GM19240 (cell line): ENCODE results near the gene MRPL54.
"Not testable (repeated sequence)": the region's sequence is repeated elsewhere in the genome, so short reads cannot be mapped to it uniquely, and the experiment has no call there.

ENCODE experiments used
- DNase-seq: peaks from one replicate; pipeline ENCODE4 v3.0.0; 2011; ENCODE audit warnings: low spot score; ENCODE audit not compliant: insufficient read length

Gene MRPL54

DNA sequence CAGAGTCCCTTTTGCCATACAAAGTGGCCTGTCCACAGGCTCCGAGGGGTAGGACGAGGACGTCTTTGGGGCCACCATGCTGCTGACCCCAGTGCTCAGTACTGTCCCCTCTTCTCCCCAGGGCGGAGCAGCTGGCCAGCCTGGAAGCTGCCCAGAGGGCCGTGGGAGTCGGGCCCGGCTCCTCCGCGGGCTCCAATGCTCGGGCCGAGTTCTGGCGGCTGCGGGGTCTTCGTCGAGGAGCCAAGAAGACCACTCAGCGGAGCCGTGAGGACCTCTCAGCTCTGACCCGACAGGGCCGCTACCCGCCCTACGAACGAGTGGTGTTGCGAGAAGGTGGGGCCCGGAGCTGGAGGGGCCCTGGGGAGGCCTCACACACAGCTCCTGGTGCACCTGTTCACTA lies 22.1 kb upstream of the MRPL54 start:
- no peak for DNase-seq

DNA sequence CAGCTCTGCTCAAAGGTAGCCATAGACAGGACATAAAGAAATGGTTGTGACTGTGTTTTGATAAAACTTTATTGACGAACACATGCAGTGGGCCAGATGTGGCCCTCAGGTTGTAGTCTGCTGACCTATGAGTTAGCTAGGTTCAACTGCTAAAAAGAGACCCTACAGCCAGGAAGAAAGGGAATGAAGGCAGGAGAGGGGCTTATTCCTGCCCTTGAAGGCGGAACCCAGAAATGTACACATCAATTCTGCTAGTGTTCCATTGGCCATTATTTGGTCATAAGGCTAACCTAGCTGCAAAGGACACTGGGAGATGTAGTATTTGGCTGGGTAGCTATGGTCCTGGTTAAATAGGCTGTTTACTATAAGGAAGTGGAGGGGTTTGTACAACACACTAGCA lies 19.0 kb upstream of the MRPL54 start:
- no peak for DNase-seq

DNA sequence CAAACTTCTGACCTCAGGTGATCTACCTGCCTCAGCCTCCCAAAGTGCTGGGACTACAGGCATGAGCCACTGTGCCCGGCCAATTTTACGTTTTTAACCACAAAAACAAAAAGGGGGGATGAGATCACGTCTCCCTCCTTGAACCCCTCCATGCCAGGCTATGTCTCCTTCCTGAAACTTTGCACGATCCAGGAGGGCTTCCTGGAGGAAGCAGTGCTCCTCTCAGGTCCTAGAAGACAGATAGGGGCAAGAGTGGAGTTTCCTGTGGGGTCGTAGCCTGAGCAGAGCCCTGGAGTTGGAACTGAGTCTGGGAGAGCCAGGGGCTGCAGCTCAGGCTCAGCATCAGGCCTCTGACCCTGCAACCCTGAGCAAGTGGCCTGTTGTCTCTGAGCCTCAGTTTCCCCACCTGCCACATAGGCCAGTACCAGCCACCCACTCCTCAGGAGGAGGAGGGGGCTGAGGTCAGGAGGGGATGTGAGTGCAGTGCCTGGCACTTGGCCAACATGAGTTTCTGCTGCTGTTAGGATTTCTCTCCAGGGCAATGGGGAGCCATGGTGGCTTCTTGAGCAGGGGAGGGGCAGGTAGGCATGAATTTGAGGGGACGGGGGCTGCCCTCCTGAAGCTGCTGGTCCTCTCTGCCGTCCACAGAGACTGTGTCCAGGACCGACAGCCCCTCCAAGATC lies 17.0 kb upstream of the MRPL54 start:
- DNase-seq = no peak

DNA sequence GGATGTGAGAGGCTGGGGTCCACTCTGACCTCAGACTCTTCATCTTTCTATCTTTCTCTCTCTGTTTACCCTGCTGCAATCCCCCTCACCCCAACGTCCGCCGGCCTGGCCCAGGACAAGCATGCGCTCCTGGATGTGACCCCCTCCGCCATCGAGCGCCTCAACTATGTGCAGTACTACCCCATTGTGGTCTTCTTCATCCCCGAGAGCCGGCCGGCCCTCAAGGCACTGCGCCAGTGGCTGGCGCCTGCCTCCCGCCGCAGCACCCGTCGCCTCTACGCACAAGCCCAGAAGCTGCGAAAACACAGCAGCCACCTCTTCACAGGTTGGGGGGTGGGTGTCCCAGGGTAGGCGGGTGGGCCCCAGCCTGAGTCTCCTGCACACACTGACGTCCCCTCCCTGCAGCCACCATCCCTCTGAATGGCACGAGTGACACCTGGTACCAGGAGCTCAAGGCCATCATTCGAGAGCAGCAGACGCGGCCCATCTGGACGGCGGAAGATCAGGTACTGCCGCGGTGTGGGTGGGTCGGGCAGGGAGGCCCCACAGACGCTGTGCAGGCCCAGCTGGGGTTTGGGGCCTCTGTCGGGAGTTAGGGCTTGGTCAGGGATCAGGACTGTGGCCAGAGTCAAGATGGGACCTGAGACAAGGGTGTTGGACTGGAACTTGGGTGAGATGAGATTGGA lies 16.0 kb upstream of the MRPL54 start:
- DNase-seq = no peak

DNA sequence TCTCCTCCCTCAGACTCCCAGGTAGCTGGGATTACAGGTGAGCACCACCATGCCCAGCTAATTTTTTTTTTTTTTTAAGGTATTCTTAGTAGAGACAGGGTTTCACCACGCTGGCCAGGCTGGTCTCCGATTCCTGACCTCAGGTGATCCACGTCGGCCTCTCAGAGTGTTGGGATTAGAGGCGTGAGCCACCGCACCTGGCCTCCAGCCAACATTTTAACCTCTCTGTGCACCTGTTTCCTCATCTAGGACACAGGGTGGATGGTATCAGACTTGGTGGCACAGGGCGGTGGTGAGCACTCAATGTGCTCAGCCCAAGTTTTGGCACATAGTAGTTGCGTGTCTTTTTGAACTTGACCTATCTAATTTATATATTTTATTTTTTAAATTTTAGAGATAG lies 13.5 kb upstream of the MRPL54 start:
- no peak for DNase-seq

DNA sequence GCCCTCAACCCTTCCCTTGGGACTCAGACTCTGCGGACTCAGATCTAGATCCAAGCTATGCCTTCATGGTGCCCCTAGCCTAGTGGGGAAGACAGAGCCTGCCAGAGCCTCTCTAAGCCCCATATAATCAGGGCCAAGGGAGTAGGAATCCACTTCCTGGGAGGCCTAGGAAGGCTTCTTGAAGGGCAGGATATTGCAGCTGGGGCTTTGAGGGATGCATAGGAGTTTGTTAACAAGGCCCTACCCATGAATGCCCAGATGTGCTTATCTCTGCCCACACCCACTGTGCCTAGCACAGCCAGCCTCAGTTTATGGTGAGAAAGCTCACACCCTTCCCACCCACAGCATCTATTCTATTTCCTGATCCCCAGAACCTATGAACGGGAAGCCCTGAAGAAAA lies 12.3 kb upstream of the MRPL54 start:
- no peak for DNase-seq

DNA sequence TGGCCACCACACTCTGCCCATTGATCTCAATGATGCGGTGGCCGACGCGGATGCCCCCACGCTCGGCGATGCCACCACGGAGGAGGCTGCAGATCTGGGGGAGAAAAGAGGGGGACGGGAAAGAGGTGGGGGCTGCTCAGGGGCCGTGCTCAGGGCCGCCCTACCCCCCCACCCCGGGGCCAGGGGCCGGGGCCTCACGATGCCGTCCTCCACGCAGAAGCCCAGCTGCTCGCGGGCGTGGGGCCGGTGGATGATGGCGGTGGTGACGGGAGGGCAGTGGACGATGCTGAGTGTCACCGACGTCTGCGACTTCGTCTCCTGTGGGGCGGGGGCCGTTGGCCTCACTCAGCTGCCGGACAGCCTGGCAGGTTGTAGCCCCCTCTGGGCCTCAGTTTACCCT lies 11.2 kb upstream of the MRPL54 start:
- DNase-seq = no peak

DNA sequence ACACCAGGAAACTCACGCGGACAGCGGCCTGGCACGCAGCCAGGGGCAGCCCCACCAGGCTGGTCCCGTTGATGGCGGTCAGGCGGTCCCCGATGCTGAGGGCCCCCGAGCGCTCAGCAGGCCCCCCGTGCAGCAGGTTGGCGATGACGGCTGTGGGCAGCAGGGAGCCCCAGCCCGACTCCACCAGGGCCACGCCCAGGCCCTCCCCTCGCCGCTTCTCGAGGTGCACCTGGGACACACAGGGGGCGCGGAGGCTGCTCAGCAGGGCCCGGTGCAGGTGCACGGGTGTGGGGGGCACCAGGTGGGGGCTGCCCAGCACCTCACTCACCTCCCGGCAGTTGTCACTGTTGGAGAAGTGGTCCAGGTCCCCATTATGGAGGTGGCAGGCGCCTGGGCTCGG lies 10.0 kb upstream of the MRPL54 start:
- no peak for DNase-seq

DNA sequence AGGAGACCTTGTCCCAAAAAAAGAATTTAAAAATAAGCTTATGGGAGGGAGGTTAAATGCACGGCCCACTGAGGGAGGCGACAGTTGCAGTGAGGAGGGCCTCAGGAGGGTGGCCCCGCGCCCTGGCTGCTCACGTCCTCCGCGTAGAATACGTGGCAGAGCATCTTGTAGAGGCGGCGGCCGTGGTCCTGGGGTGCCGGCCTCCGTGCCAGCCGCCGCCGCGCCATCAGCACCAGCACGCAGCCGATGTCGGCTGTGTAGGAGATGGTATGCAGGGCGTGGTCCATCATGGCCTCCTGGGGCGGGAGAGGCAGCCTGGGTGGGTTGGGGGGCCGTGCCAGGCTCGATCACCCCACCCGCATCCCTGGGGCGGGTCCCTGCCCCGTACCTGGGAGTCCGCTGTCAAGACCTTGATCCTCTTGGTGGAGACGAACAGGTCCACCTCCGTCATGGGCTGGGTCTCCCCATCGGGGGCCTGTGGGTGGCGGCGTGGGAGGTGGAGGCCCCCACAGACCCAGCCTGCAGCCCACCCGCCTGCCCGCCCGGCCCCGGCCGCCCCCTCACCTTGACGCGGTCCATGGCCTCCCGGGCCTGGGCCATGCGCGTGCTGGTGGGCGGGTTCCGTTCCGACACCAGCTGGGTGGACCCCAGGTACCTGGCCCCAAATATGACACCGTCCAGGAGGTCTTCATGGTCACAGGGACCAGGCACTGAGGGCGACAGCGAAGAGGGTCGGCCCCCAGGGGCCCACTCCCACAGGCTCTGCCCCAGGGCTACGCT lies 8.7 kb upstream of the MRPL54 start:
- DNase-seq = no peak

DNA sequence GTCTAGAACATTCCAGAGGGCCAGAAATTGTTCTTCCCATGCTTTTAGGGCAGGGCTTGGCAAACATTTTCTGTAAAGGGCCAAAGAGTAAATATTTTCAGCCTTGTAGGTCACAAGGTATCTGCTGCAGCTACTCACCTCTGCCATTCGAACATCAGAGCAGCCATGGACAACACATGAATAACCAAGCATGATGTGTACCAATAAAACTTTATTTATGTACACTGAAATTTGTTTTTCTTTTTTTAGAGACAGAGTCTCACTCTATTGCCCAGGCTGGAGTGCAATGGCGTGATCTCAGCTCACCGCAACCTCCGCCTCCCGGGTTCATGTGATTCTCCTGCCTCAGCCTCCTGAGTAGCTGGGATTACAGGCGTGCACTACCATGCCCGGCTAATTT lies 4.8 kb upstream of the MRPL54 start:
- DNase-seq = not testable (repeated sequence)

DNA sequence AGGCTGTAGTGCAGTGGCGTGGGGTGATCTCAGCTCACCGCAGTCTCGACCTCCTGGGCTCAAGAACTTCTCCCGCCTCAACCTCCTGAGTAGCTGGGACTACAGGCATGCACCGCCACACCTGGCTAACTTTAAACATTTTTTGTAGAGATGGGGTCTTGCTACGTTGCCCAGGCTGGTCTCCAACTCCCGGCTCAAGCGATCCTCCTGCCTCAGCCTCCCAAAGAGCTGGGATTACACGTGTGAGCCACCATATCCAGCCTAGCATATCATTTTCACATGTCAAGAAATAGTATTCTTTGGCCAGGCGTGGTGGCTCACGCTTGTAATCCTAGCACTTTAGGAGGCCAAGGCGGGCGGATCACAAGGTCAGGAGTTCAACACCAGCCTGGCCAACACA lies 4.2 kb upstream of the MRPL54 start:
- DNase-seq = not testable (repeated sequence)

DNA sequence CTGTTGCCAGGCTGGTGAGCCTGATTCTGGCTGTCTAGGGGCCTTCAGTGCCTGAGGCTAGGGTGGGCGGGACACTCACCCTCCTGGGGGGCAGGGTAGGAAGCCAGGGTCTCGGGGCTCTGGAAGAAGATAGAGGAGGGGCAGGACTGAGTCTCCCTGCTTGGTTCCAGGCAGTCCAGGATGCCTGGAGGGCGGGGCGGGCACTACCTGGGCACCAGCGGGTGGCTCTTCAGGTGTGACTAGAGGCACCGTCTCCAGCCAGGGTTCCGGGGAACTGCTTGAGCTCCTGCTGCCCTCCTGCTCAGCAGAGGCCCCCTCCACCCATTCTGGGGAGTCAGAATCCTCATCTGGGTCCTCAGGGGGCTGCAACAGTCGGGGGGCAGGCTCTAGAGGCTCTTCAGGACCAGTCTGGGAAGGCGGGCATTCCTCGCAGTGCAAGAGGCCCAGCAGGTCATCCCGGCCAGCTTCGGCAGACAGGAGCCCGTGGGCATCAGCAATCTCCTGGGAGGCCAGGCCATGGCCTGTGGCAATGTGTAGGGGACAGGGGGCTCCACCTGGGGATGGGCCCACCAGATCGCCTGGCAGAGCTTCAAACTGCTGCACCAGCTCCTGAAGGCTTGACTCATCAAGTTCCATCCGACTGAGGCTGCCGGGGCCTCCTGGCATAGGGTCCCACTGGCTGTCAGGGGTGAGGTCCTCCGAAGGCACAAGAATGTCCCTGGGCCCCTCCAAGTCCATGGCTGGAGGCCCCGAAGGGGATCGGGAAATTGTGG lies 2.8 kb upstream of the MRPL54 start:
- no peak for DNase-seq

DNA sequence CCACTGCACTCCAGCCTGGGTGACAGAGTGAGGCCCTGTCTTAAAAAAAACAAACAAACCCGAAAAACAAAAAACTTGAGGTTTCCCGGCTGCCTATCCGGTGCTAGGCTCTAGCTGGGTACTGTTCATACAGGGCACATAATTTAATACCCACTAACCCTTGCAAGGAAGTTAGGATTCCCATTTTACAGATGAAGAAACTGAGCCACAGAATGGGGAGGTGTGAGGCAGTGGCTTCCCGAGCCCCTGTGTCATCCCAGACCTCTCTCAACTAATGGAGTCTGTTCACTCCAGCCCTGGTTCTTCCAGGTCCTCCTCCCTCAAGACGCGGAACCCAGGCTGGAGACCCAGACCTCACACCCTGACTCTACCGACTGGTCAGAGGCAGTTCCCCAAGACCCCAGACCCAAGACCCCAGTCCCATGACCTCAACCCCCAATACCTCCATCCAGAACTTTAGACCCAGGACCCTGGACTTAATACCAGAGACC lies 1.6 kb upstream of the MRPL54 start:
- no peak for DNase-seq

DNA sequence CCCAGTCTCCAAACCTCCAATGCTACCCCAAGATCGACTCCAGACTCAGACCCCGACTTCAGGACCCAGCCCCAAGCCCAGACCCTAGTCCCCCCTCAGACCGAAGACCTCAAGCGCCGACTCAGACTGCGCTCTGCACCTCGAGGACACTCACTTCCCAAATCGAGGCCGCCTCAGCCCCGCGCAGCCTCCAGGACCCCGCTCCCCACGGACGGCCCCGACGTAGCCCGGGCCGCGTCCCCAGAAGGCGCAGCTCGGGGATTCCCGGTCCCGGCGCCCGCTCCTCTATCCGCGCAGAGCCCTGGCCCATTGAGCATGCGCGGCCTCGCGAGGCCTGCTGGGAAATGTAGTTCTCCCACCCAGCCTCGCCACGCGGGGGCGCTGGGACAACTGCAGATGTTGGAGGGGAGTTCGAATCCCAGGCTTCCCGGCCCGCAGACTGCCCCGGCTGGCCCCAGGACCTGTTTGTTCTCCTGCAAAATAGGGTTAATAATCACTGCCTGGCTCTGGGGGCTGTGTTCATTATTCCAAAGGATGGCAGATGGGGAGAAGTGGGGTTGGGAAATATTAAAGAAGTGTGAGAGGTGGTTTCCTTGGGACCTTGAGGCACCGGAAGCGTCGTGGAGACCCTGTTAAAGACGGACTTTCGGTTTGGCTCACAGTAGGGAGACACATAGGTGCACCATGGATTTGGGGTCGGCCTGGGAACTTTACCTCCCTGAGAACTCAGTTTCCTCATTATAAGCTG lies 926 bp upstream of the MRPL54 start, which contains the start of gene APBA3:
Gene APBA3 (minus strand): TSS at position 311 of the 748 bp plus-strand sequence. CDS start 1,428 bp downstream, outside the sequence.
- DNase-seq = peak; percentile 95

DNA sequence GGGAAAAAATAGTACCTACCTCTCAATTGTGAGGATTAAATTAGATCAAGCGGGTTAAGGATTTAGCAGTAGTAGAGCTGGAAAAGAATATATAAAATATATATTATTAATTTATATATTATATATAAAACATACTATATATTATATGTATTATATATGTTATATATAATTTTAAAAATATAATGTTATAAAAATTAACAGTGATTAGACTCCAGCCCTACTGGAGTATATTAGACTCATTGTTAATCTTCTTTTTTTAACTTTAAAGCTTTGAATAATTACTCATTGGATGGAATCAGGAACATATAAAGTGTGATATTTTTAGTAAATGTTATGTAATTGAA lies 380 bp upstream of the MRPL54 start:
- DNase-seq = no peak

DNA sequence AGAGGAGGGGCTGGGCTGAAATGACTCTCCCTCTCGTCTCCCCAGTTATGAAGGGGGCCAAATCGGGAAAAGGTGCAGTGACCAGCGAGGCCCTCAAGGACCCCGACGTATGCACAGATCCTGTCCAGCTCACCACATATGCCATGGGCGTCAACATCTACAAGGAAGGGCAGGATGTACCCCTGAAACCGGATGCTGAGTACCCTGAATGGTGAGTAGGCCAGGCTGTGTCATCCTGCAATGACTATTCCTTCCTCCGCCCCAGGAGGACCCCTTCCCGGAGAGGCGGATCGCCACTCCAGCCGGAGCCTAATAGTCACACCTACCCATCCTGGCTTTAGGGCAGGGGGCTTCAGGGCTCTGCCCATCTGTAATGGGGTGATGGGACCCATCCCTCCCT lies 2.6 kb downstream of the MRPL54 start:
- no peak for DNase-seq

DNA sequence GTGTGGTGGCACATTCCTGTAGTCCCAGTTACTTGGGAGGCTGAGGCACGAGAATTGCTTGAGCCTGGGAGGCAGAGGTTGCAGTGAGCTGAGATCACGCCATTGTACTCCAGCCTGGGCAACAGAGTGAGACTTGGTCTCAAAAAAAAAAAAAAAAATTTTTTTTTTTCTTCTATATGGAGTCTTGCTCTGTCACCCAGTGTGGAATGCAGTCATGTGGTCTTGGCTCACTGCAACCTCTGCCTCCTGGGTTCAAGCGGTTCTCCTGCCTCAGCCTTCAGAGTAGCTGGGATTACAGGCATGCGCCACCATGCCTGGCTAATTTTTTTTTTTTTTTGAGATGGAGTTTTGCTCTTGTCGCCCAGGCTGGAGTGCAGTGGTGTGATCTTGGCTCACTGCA lies 3.3 kb downstream of the MRPL54 start:
- not testable (repeated sequence) for DNase-seq

DNA sequence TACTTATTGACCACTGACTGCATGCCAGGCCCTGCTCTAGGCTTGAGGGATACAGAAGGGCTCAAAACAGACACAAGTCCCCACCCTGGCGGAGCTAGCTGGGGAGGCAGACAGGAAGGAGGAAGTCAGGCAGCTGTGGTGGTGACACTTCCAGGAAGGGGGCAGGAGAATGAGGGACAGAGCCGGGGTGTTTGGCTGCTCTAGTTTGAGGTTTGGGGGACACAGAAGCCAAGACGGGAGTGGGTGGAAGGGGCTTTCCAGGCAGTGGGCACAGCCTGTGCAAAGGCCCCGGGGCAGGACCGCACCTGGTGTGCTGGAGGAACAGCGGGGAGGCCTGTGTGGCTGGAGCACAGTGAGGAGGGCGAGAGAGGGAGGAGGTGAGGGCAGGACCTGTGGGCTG lies 4.0 kb downstream of the MRPL54 start:
- DNase-seq = no peak

DNA sequence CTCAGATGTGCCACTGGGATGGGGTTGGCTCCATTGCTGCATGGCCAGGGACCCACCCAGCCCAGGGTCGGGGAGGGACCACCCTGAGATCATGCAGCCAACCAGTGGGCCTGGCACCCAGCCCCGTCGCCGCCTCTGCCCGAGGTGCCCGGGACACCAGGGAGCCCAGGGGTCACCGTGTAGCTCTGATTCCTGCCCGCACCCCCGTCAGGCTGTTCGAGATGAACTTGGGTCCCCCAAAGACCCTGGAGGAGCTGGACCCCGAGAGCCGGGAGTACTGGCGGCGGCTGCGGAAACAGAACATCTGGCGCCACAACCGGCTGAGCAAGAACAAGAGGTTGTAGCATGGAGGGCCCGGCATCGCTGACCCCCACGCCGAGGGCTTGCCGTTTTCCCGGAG lies 4.6 kb downstream of the MRPL54 start:
- no peak for DNase-seq

DNA sequence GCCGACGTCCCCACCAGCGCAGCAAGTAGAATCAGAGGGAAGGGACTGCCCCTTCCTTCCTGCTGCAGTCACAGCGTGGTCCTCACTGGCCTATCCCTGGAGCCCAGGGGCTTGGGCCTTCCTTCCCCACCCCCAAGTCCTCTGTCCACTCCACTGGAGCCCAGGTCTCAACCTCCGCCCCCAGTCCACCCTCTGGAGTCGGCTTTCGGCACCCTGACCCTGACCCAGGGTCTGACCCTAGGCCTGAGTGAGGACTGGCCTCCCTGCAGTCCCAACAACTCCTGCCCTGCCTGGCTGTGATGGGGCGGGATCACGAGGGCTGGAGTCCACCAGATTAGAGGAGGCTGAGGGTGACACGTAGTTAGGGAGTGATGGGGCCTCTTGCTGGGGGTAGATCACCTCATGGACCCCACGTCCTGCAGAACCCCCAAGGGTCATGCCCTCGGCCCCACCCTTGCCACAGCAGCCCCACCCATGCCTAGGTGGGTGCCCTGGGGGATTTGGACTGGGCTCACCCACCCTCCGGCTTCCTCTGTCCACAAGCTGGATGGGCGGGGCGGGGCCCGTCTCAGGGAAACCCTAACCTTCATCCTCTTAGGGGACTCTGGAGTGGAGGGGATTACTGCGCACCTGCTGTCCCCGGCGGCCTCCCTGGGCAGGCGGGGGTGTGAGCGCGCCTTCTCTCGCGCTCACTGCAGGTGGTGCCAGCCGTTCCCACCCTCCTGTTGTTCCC lies 5.7 kb downstream of the MRPL54 start:
- DNase-seq = no peak
